A204.1 (cell line): ENCODE measurements around the gene OR51B6.
"Not testable (repeated sequence)": the region's sequence is repeated elsewhere in the genome, so short reads cannot be mapped to it uniquely, and the experiment has no call there.

Experiments
- FAIRE-seq: peaks from 2 replicates; lab custom pipeline; 2012; peaks lifted over from hg19 to GRCh38; lab: Jason Lieb, UNC

The OR51B6 gene

GRCh38 chr11:5351208-5351607 is at the start of gene OR51B6:
TSS of gene OR51B6 (plus strand) at chr11:5351508. CDS start at chr11:5351508, 0 bp downstream.
- no peak for FAIRE-seq

- FAIRE-seq, result no peak
Observed at GRCh38 chr11:5301846-5302245, 49.5 kb upstream of the OR51B6 start, which contains the start of gene OR51B4. TSS of gene OR51B4 (minus strand) at chr11:5301946. CDS start at chr11:5301946, 0 bp downstream.

GRCh38 chr11:5303626-5304025 is 47.7 kb upstream of the OR51B6 start:
- no peak for FAIRE-seq

GRCh38 chr11:5304046-5304445 is 47.3 kb upstream of the OR51B6 start:
- no peak for FAIRE-seq

- FAIRE-seq, result no peak
Observed at GRCh38 chr11:5307256-5308019, 43.9 kb upstream of the OR51B6 start.

- FAIRE-seq, result no peak
Observed at GRCh38 chr11:5310423-5310822, 40.9 kb upstream of the OR51B6 start.

GRCh38 chr11:5313326-5314023 is 37.8 kb upstream of the OR51B6 start:
- FAIRE-seq, result not testable (repeated sequence)

- FAIRE-seq, result no peak
Observed at GRCh38 chr11:5317292-5317691, 34.0 kb upstream of the OR51B6 start.

- no peak for FAIRE-seq
Observed at GRCh38 chr11:5324197-5324596, 27.1 kb upstream of the OR51B6 start, which contains the start of gene OR51B2. TSS of gene OR51B2 (minus strand) at chr11:5324297. CDS start at chr11:5324297, 0 bp downstream.

GRCh38 chr11:5335170-5335569 is 16.1 kb upstream of the OR51B6 start:
- FAIRE-seq, result no peak

- FAIRE-seq, result no peak
Observed at GRCh38 chr11:5336331-5336730, 15.0 kb upstream of the OR51B6 start.

GRCh38 chr11:5337253-5337652 is 14.1 kb upstream of the OR51B6 start:
- not testable (repeated sequence) for FAIRE-seq

- no peak for FAIRE-seq
Observed at GRCh38 chr11:5339771-5340322, 11.5 kb upstream of the OR51B6 start.

- no peak for FAIRE-seq
Observed at GRCh38 chr11:5343474-5344335, 7.6 kb upstream of the OR51B6 start, which contains the start of gene OR51B5. TSS of gene OR51B5 (minus strand) at chr11:5343524. CDS start at chr11:5343524, 0 bp downstream.

GRCh38 chr11:5345831-5346230 is 5.5 kb upstream of the OR51B6 start:
- no peak for FAIRE-seq

GRCh38 chr11:5348551-5349194 is 2.6 kb upstream of the OR51B6 start:
- no peak for FAIRE-seq

- no peak for FAIRE-seq
Observed at GRCh38 chr11:5349550-5349949, 1.8 kb upstream of the OR51B6 start.

GRCh38 chr11:5356031-5356430 is 4.7 kb downstream of the OR51B6 start:
- not testable (repeated sequence) for FAIRE-seq

GRCh38 chr11:5362017-5362625 is 10.8 kb downstream of the OR51B6 start:
- FAIRE-seq, result no peak

GRCh38 chr11:5363679-5364078 is 12.4 kb downstream of the OR51B6 start:
- FAIRE-seq, result no peak

- no peak for FAIRE-seq
Observed at GRCh38 chr11:5364214-5364613, 12.9 kb downstream of the OR51B6 start.
